ENCODE measurements around the gene TRIM13. TPM values are rescaled to one million over a fixed set of nuclear protein-coding genes. Genes with fewer than 3 reads are reported as not detected.
"Not testable (repeated sequence)": the region's sequence is repeated elsewhere in the genome, so short reads cannot be mapped to it uniquely, and the experiment has no call there.

TRIM13 gene, protein sequence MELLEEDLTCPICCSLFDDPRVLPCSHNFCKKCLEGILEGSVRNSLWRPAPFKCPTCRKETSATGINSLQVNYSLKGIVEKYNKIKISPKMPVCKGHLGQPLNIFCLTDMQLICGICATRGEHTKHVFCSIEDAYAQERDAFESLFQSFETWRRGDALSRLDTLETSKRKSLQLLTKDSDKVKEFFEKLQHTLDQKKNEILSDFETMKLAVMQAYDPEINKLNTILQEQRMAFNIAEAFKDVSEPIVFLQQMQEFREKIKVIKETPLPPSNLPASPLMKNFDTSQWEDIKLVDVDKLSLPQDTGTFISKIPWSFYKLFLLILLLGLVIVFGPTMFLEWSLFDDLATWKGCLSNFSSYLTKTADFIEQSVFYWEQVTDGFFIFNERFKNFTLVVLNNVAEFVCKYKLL
- total RNA-seq = 10 to 100 TPM; 14.8 to 25.9 (median 23.0) TPM
- polyA plus RNA-seq = 10 to 100 TPM; 14.7 to 20.6 (median 18.3) TPM
- long read RNA-seq, donor 1, transcript TRIM13-204 (3 exons, 2,607 nt) = major isoform, 10 of 14 reads
- long read RNA-seq, donor 1, partial matches to known transcripts = 1 of 14 reads
- long read RNA-seq, donor 1, other reads (novel, unspliced or antisense) = 1 of 14 reads
- long read RNA-seq, donor 2, full-length matches to known transcripts = 34 of 36 reads
- long read RNA-seq, donor 2, partial matches to known transcripts = 0 of 36 reads
- long read RNA-seq, donor 2, other reads (novel, unspliced or antisense) = 2 of 36 reads

GRCh38 chr13:49996951-49997895, at the start of gene TRIM13:
Gene TRIM13, plus strand, starts transcription at chr13:49997042. Its CDS starts 14,899 bp downstream, at chr13:50011941.
- no peaks in the 10 kb centered on the region for H3K9me3 ChIP-seq
- H3K4me1 ChIP-seq = peaks cover 46% of the 10 kb centered on the region
- WGBS, 3 donors = 1% methylated on average over 50 to 55 of the region's 56 CpGs
- H3K4me3 ChIP-seq = peak within 1 kb of the TSS; percentile 86
- peak; percentile 73 for TF ChIP-seq CTCF (IDR thresholded peaks at IDR 0.05)
- peaks cover 8 to 57% of the 10 kb centered on the region in 2 donors for H3K36me3 ChIP-seq (ENCODE audit: insufficient read depth in 1 of 2, low read depth in 1 of 2)
- intact Hi-C loops (cut with DNase I) = loop anchor here (2.0 to 10.0 kb wide), 5 partner anchors 70 to 540 kb away; no protein-coding TSS in a partner anchor
- H3K27ac ChIP-seq = peak within 1 kb of the TSS; percentile 98
- ATAC-seq (peak; percentile 84 to 88 (median 86)), DNase-seq (peak; percentile 88 to 95)
- H3K27me3 ChIP-seq (ENCODE audit: insufficient read depth in 3 of 3, low read length in 2 of 3) = no peaks in the 10 kb centered on the region

DNA sequence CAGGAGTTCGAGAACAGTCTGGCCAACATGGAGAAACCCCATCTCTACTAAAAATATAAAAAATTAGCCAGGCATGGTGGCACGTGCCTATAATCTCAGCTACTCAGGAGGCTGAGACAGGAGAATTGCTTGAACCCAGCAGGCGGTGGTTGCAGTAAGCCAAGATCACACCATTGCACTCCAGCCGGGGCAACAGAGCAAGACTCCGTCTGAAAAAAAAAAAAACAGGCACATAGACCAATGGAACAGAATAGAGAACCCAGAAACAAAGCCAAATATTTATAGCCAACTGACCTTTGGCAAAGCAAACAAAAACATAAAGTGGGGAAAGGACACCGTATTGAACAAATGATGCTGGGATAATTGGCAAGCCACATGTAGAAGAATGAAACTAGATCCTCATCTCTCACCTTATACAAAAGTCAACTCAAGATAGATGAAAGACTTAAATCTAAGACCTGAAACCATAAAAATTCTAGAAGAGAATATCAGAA, 48.0 kb upstream of the TRIM13 start:
- intact Hi-C loops (cut with DNase I) = not testable (repeated sequence)

GRCh38 chr13:49951754-49952535, 44.9 kb upstream of the TRIM13 start:
- Histone ChIP-seq H3K27me3 (ENCODE audit: insufficient read depth in 3 of 3, low read length in 2 of 3) (no peaks in the 10 kb centered on the region), H3K9me3 (no peaks in the 10 kb centered on the region), H3K4me3 (no peak overlapping the region), H3K27ac (no peak overlapping the region), H3K4me1 (no peaks in the 10 kb centered on the region), H3K36me3 (ENCODE audit: insufficient read depth in 1 of 2, low read depth in 1 of 2) (no peaks in the 10 kb centered on the region)
- no peak for DNase-seq
- WGBS, 3 donors = 88 to 93% (median 89%) methylated on average over 7 of the region's 7 CpGs
- no peak for TF ChIP-seq CTCF (IDR thresholded peaks at IDR 0.05)
- no peak for ATAC-seq
- intact Hi-C loops (cut with DNase I) = no loop called here

More for the DNA sequence above, 48.0 kb upstream of the TRIM13 start:
- 91 to 96% (median 96%) methylated on average over 6 of the region's 6 CpGs for WGBS, 3 donors
- H3K27ac ChIP-seq; H3K27me3 ChIP-seq (ENCODE audit: insufficient read depth in 3 of 3, low read length in 2 of 3); H3K4me3 ChIP-seq; H3K4me1 ChIP-seq; ATAC-seq; H3K36me3 ChIP-seq (ENCODE audit: insufficient read depth in 1 of 2, low read depth in 1 of 2); H3K9me3 ChIP-seq; DNase-seq: not testable (repeated sequence)

GRCh38 chr13:49953560-49953959, 43.3 kb upstream of the TRIM13 start:
- intact Hi-C loops (cut with DNase I) = no loop called here
- TF ChIP-seq CTCF (IDR thresholded peaks at IDR 0.05) = no peak

More at GRCh38 chr13:49953560-49953959, 43.3 kb upstream of the TRIM13 start:
- Histone ChIP-seq H3K4me1 (no peaks in the 10 kb centered on the region), H3K27me3 (ENCODE audit: insufficient read depth in 3 of 3, low read length in 2 of 3) (no peaks in the 10 kb centered on the region), H3K27ac (no peak overlapping the region), H3K9me3 (no peaks in the 10 kb centered on the region), H3K36me3 (ENCODE audit: insufficient read depth in 1 of 2, low read depth in 1 of 2) (no peaks in the 10 kb centered on the region), H3K4me3 (no peak overlapping the region)
- DNase-seq (no peak), ATAC-seq (no peak)
- 97 to 100% (median 100%) methylated on average over 1 of the region's 1 CpG for WGBS, 3 donors
